AG04450 (cell line): Measurements from ENCODE around the gene RIPK3. TPM values are rescaled to one million over a fixed set of nuclear protein-coding genes. Genes with fewer than 3 reads are reported as not detected.
A peak's percentile ranks its signal among the peaks of the same experiment; 100 is the strongest.

Experiments
- CTCF ChIA-PET: fragments of 300-600, 350-600 bp; formaldehyde crosslinking; extraction: SDS; loops from one replicate; lab custom pipeline; 2022; ENCODE audit warnings: antibody characterized with exemption, inconsistent platforms; lab: Charles Lee
- POLR2A ChIA-PET: fragments of 350-600 bp; formaldehyde crosslinking; extraction: SDS; loops from one replicate; lab custom pipeline; 2021; ENCODE audit warnings: antibody characterized with exemption, inconsistent platforms; lab: Yijun Ruan, JAX
- DNase-seq: peaks from one replicate; pipeline ENCODE4 v3.0.0-alpha.2; 2011; ENCODE audit warnings: low read depth, low spot score
- H3K27ac ChIP-seq: one replicate; pipeline ENCODE4 v1.5.1; 2012; ENCODE audit warnings: low read depth, low read length, control low read depth
- H3K27me3 ChIP-seq: one replicate; pipeline ENCODE4 v1.6.0; 2012; ENCODE audit warnings: low read length; ENCODE audit not compliant: control insufficient read depth, insufficient read depth
- H3K4me3 ChIP-seq: 2 replicates; pipeline ENCODE4 v1.5.1; 2011; ENCODE audit warnings: mild to moderate bottlenecking, low read depth, low read length, control low read depth
- H3K9me3 ChIP-seq: 2 replicates; pipeline ENCODE4 v1.5.1; 2012; ENCODE audit warnings: low read length; ENCODE audit not compliant: control insufficient read depth, insufficient read depth
- CTCF ChIP-seq: IDR thresholded peaks from 2 replicates; pipeline ENCODE4 v1.5.1; 2011; ENCODE audit warnings: low read depth, low read length, control low read depth, inconsistent platforms
- polyA plus RNA-seq: library from polyadenylated mRNA; depleted of rRNA; stranded (reverse); fragments of >200 nt; gene quantifications from 2 replicates; pipeline ENCODE4 v1.2.3, GENCODE V29; 2011

RIPK3 gene
- polyA plus RNA-seq, 1 experiment: not detected

- ChIA-PET CTCF (interaction anchor here (0.7 to 6.4 kb wide), 6 partner anchors 37 to 66 kb away, joined by 3 to 33 read pairs (median 6); partner anchors contain the start of gene CIDEB), POLR2A (no interaction called here)
- H3K9me3 ChIP-seq: no peaks in the 10 kb centered on the region; the same call in 1 of the 2 replicates
- H3K27me3 ChIP-seq: no peaks in the 10 kb centered on the region
- no peak for DNase-seq
- no peak overlapping the region for H3K4me3 ChIP-seq
- no peak for TF ChIP-seq CTCF
- no peak overlapping the region for H3K27ac ChIP-seq
These were observed 30.3 kb upstream of the RIPK3 start for GRCh38 chr14:24369907-24370687.

- CTCF ChIA-PET: interaction anchor here (1.8 to 6.4 kb wide), 3 partner anchors 37 to 62 kb away, joined by 4 to 33 read pairs (median 19); partner anchors contain the start of gene CIDEB
- H3K27me3 ChIP-seq: no peaks in the 10 kb centered on the region
These were observed 29.7 kb upstream of the RIPK3 start for GRCh38 chr14:24369463-24369862.

DNA sequence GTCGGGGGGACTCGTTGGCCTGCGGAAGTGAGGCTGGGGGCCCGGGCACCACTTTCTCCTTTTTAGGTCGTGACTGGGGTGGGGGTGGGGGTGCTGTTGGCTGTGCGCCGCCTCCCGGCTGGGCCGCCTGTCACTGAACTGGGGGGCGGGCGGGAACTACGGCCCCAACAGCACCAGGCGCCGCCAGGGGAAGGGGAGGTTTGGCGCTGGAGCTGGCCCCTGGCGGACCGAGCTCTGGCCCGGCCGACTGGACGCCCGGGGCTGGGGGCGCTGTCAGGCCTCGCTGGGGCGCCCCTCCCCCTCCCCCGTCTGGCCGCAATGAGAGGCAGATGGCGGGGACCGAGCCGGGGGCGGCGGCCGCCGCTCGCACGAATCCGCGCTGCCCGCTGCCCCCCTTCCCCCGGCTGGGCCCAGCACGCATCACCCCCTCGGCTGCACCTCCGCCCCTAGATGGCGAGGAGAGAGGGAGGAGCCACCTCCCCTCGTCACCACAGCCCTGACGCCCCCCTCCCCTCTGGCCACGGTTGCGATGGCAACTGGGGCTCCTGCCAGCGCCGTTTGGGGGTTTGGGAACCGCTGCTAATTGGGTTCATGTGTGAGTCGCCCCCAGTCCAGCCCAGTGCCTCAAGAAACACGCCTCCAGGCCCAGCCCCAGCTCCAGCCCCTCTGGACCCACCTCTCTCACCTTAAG is 28.9 kb upstream of the RIPK3 start:
- TF ChIP-seq CTCF: peak; percentile 4; the same call in 1 of the 2 replicates
- DNase-seq: no peak
- Histone ChIP-seq H3K27ac (peak overlapping the region; percentile 78), H3K9me3 (no peaks in the 10 kb centered on the region; the same call in 1 of the 2 replicates), H3K27me3 (no peaks in the 10 kb centered on the region), H3K4me3 (peak overlapping the region; percentile 90)
- POLR2A ChIA-PET: interaction anchor here (0.9 kb wide), 1 partner anchor 63 kb away, joined by 3 read pairs; no protein-coding TSS in a partner anchor
- CTCF ChIA-PET: interaction anchor here (1.4 to 6.4 kb wide), 2 partner anchors 35 to 63 kb away, joined by 5 to 33 read pairs; no protein-coding TSS in a partner anchor

More at GRCh38 chr14:24369463-24369862, 29.7 kb upstream of the RIPK3 start:
- Histone ChIP-seq H3K27ac (peak overlapping the region; percentile 52), H3K4me3 (peak overlapping the region; percentile 90), H3K9me3 (no peaks in the 10 kb centered on the region; the same call in 1 of the 2 replicates)
- POLR2A ChIA-PET: no interaction called here
- TF ChIP-seq CTCF: no peak
- no peak for DNase-seq

- TF ChIP-seq CTCF: no peak
- no peak for DNase-seq
- Histone ChIP-seq H3K27ac (peak overlapping the region; percentile 78), H3K27me3 (no peaks in the 10 kb centered on the region), H3K4me3 (peak overlapping the region; percentile 90), H3K9me3 (no peaks in the 10 kb centered on the region; the same call in 1 of the 2 replicates)
- CTCF ChIA-PET: interaction anchor here (1.4 to 6.4 kb wide), 2 partner anchors 35 to 63 kb away, joined by 5 to 33 read pairs; no protein-coding TSS in a partner anchor
- POLR2A ChIA-PET: interaction anchor here (0.9 kb wide), 1 partner anchor 63 kb away, joined by 3 read pairs; no protein-coding TSS in a partner anchor
These were observed 28.4 kb upstream of the RIPK3 start for GRCh38 chr14:24368212-24368561.
